Esophagus muscularis mucosa (tissue), 4 donors: Measurements from ENCODE around the gene VPS35.

Experiments used
- EP300 ChIP-seq: sonication (generic); formaldehyde crosslinking; IDR thresholded peaks from one replicate; pipeline ENCODE4 v1.6.1; 2017; ENCODE audit warnings: antibody characterized with exemption
- POLR2A ChIP-seq: fragments of 450-650 bp; IDR thresholded peaks from one replicate; pipeline ENCODE4 v1.6.1; 2017; ENCODE audit warnings: antibody characterized with exemption, moderate library complexity, mild to moderate bottlenecking, low read depth
- POLR2AphosphoS5 ChIP-seq, 2 donors: sonication (generic); formaldehyde crosslinking; IDR thresholded peaks; one replicate each; pipeline ENCODE4 v1.6.1; 2017; ENCODE audit warnings: antibody characterized with exemption in 2 of 2
- TF ChIP-seq, protein P1 (sequence below), 3 experiments: fragments of 200-600 bp in 2 of 3; fragments of 450-650 bp in 1 of 3; sonication (generic) in 2 of 3; IDR thresholded peaks; one replicate each; pipeline ENCODE4 v1.5.1; 2017 to 2019; ENCODE audit warnings: antibody characterized with exemption in 3 of 3, mild to moderate bottlenecking in 2 of 3, moderate library complexity in 1 of 3

DNA sequence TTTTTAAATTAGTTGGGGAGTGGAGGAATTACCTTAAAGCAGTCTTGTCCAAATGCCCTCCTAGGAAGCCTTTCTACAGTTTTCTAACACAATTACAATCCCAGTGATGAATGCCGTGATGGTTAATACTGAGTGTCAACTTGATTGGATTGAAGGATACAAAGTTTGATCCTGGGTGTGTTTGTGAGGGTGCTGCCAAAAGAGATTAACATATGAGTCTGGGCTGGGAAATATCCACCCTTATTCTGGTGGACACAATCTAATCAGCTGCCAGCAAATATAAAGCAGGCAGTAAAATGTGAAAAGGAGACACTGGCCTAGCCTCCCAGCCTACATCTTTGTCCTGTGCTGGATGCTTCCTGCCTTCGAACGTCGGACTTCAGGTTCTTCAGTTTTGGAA is 12.6 kb upstream of the VPS35 start:
- TF ChIP-seq, protein P1, sequence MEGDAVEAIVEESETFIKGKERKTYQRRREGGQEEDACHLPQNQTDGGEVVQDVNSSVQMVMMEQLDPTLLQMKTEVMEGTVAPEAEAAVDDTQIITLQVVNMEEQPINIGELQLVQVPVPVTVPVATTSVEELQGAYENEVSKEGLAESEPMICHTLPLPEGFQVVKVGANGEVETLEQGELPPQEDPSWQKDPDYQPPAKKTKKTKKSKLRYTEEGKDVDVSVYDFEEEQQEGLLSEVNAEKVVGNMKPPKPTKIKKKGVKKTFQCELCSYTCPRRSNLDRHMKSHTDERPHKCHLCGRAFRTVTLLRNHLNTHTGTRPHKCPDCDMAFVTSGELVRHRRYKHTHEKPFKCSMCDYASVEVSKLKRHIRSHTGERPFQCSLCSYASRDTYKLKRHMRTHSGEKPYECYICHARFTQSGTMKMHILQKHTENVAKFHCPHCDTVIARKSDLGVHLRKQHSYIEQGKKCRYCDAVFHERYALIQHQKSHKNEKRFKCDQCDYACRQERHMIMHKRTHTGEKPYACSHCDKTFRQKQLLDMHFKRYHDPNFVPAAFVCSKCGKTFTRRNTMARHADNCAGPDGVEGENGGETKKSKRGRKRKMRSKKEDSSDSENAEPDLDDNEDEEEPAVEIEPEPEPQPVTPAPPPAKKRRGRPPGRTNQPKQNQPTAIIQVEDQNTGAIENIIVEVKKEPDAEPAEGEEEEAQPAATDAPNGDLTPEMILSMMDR (IDR thresholded peaks at IDR 0.05) = no peak
- TF ChIP-seq POLR2A (no peak), POLR2AphosphoS5 (IDR thresholded peaks at IDR 0.05) (no peak), EP300 (no peak)
